B cell (primary cell): Measurements from ENCODE around the gene NOL11. TPM values are rescaled to one million over a fixed set of nuclear protein-coding genes. Genes with fewer than 3 reads are reported as not detected.
A peak's percentile ranks its signal among the peaks of the same experiment; 100 is the strongest.

ENCODE experiments used
- ATAC-seq: fragments of 200-7000 bp; cut with Tn5 transposase; one replicate; pipeline ENCODE4 v1.10.0; 2021; ENCODE audit warnings: low read depth, mild to moderate bottlenecking, moderate number of reproducible peaks, moderate library complexity
- CTCF ChIA-PET: fragments of 350-600 bp; sonication (Branson Sonifier 250); formaldehyde crosslinking; loops from one replicate; lab custom pipeline; 2021; ENCODE audit warnings: antibody characterized with exemption, inconsistent platforms; lab: Charles Lee
- POLR2A ChIA-PET: fragments of 350-600 bp; sonication (Branson Sonifier 250); formaldehyde crosslinking; loops from one replicate; lab custom pipeline; 2021; ENCODE audit warnings: antibody characterized with exemption; lab: Charles Lee
- DNase-seq: peaks from one replicate; pipeline ENCODE4 v3.0.0; 2013
- H2AFZ ChIP-seq: 2 replicates; pipeline ENCODE4 v1.6.1; 2012; ENCODE audit warnings: mild to moderate bottlenecking, low read depth, low read length; ENCODE audit not compliant: insufficient read depth, poor library complexity, severe bottlenecking
- H3K27ac ChIP-seq, 2 donors: 1 replicate in 1 of 2; 2 replicates in 1 of 2; pipeline ENCODE4 v1.5.1; 2012 to 2013; ENCODE audit warnings: low read length in 2 of 2, mild to moderate bottlenecking in 2 of 2, moderate library complexity in 1 of 2
- H3K27me3 ChIP-seq, 4 experiments: fragments of 200-600 bp in 1 of 4; sonication (generic) in 1 of 4; replicated peaks in 1 of 4; 1 replicate in 2 of 4; 2 replicates in 2 of 4; pipeline versions ENCODE4 v1.6.1 to v1.7.0; 2013 to 2016; ENCODE audit warnings: low read length in 3 of 4, mild to moderate bottlenecking in 2 of 4, mixed read lengths in 1 of 4, moderate library complexity in 1 of 4; ENCODE audit not compliant: insufficient read depth in 4 of 4, control insufficient read depth in 3 of 4; ENCODE audit errors: control extremely low read depth in 1 of 4
- H3K36me3 ChIP-seq, 2 experiments: replicated peaks in 1 of 2; 1 replicate in 1 of 2; 2 replicates in 1 of 2; pipeline versions ENCODE4 v1.6.1 to v1.7.1; 2013; ENCODE audit warnings: low read length in 1 of 2; ENCODE audit not compliant: insufficient read depth in 2 of 2, control insufficient read depth in 1 of 2; ENCODE audit errors: control extremely low read depth in 1 of 2, extremely low read depth in 1 of 2
- H3K4me1 ChIP-seq, 2 donors: fragments of 200-600 bp in 1 of 2; sonication (generic) in 1 of 2; 1 replicate in 1 of 2; 2 replicates in 1 of 2; pipeline versions ENCODE4 v1.5.1 to v1.6.1; 2013 to 2017; ENCODE audit warnings: low read length in 2 of 2; ENCODE audit not compliant: control insufficient read depth in 2 of 2, insufficient read depth in 2 of 2
- H3K4me2 ChIP-seq: replicated peaks from 2 replicates; pipeline ENCODE3; 2012; ENCODE audit warnings: mild to moderate bottlenecking, low read depth, low read length; ENCODE audit not compliant: poor library complexity, severe bottlenecking
- H3K4me3 ChIP-seq, 5 experiments: fragments of 200-600 bp in 1 of 5; sonication (generic) in 1 of 5; 1 replicate in 3 of 5; 2 replicates in 2 of 5; pipeline versions ENCODE4 v1.5.1 to v1.7.0; 2011 to 2016; ENCODE audit warnings: low read length in 4 of 5, mild to moderate bottlenecking in 4 of 5, low read depth in 2 of 5, control low read depth in 1 of 5, moderate library complexity in 1 of 5; ENCODE audit not compliant: insufficient read depth in 1 of 5; ENCODE audit errors: control extremely low read depth in 1 of 5, extremely low read depth in 1 of 5
- H3K79me2 ChIP-seq: fragments of 200-600 bp; sonication (generic); one replicate; pipeline ENCODE4 v1.6.0; 2016; ENCODE audit warnings: low read length; ENCODE audit not compliant: control insufficient read depth, insufficient read depth
- H3K9ac ChIP-seq: fragments of 200-600 bp; sonication (generic); 2 replicates; pipeline ENCODE4 v1.6.1; 2017; ENCODE audit warnings: mild to moderate bottlenecking, low read length, moderate library complexity
- H3K9me3 ChIP-seq, 3 donors: one replicate each; pipeline versions ENCODE4 v1.6.1 to v1.7.1; 2013; ENCODE audit warnings: low read length in 2 of 3; ENCODE audit not compliant: control insufficient read depth in 2 of 3, insufficient read depth in 1 of 3; ENCODE audit errors: control extremely low read depth in 1 of 3
- H4K20me1 ChIP-seq: 2 replicates; pipeline ENCODE4 v1.6.0; 2012; ENCODE audit warnings: mild to moderate bottlenecking, low read length; ENCODE audit not compliant: insufficient read depth, control insufficient read depth, poor library complexity, severe bottlenecking
- H3K27ac Mint-ChIP-seq: one replicate; pipeline ENCODE4 v1.8.0; 2021; ENCODE audit warnings: mixed read lengths
- H3K27me3 Mint-ChIP-seq: one replicate; pipeline ENCODE4 v1.8.0; 2021; ENCODE audit warnings: mixed read lengths
- H3K4me1 Mint-ChIP-seq: one replicate; pipeline ENCODE4 v1.8.0; 2021; ENCODE audit warnings: mixed read lengths
- H3K4me3 Mint-ChIP-seq: one replicate; pipeline ENCODE4 v1.8.0; 2021; ENCODE audit warnings: mixed read lengths
- H3K9me3 Mint-ChIP-seq: one replicate; pipeline ENCODE4 v1.8.0; 2022; ENCODE audit warnings: mixed read lengths; ENCODE audit not compliant: insufficient read depth
- EZH2 ChIP-seq: IDR thresholded peaks from 2 replicates; pipeline ENCODE4 v1.6.1; 2012; ENCODE audit warnings: borderline replicate concordance, low read depth, mild to moderate bottlenecking, moderate library complexity, low read length; ENCODE audit not compliant: insufficient read depth, poor library complexity, severe bottlenecking
- WGBS: methylation state at CpG from one replicate; pipeline ENCODE4 v1.1.5; 2013; ENCODE audit warnings: missing lambda C conversion rate; ENCODE audit not compliant: insufficient coverage; 5-methylcytosine and 5-hydroxymethylcytosine counted together
- intact Hi-C: fragments of 100-400 bp; cut with micrococcal nuclease; formaldehyde crosslinking; loops from one replicate; pipeline ENCODE4 v1.10.0; 2022
- polyA plus RNA-seq: library from polyadenylated mRNA; depleted of rRNA; stranded (reverse); fragments of >200 nt; gene quantifications from 2 replicates; pipeline ENCODE4 v1.2.3, GENCODE V29; 2012
- small RNA-seq: library from RNA; depleted of rRNA; stranded (forward); fragments of <200 nt; gene quantifications from one replicate; pipeline ENCODE3, GENCODE V24; 2012; ENCODE audit warnings: low replicate concordance, low read depth; ENCODE audit not compliant: insufficient read length
- total RNA-seq, 2 donors: library from RNA; stranded (reverse); fragments of 120-200 nt in 1 of 2; gene quantifications; 1 replicate in 1 of 2; 2 replicates in 1 of 2; pipeline versions ENCODE4 v1.2.3 to v1.2.4, GENCODE V29; 2013 to 2022
- TF ChIP-seq, protein P1 (sequence below): fragments of 200-600 bp; IDR thresholded peaks from one replicate; pipeline ENCODE4 v1.8.0; 2022; ENCODE audit warnings: antibody characterized with exemption, mild to moderate bottlenecking

The NOL11 gene
- total and polyA plus RNA-seq, 2 donors (not counting 1 experiment from before 2014, with no cell fraction given), result 20.3 to 59.1 TPM

DNA sequence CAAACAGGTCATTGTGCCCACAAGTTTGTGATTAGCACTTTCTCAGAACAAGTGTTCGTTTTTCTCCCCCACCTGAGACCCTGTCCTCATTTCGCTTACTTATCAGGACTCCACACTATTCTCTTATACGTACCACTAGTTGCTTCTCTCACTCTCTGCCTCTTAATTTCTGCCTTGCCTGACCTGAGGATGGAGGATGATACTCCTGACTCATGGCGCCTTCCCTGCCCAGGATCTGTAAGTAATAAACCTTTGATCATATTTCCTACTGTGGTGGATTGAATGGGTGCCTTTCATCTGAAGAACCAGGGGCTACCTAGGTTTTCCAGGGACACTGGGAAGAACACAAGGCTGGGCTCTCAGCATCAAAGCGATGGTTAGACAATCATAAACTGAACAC lies 67.8 kb downstream of the NOL11 start:
- H3K4me1 ChIP-seq, result peaks cover 0 to 6% of the 10 kb centered on the region in 2 donors
- ChIA-PET POLR2A (no interaction called here), CTCF (no interaction called here)
- intact Hi-C loops, result no loop called here
- 92% methylated on average over 2 of the region's 5 CpGs for WGBS
- TF ChIP-seq, protein P1, sequence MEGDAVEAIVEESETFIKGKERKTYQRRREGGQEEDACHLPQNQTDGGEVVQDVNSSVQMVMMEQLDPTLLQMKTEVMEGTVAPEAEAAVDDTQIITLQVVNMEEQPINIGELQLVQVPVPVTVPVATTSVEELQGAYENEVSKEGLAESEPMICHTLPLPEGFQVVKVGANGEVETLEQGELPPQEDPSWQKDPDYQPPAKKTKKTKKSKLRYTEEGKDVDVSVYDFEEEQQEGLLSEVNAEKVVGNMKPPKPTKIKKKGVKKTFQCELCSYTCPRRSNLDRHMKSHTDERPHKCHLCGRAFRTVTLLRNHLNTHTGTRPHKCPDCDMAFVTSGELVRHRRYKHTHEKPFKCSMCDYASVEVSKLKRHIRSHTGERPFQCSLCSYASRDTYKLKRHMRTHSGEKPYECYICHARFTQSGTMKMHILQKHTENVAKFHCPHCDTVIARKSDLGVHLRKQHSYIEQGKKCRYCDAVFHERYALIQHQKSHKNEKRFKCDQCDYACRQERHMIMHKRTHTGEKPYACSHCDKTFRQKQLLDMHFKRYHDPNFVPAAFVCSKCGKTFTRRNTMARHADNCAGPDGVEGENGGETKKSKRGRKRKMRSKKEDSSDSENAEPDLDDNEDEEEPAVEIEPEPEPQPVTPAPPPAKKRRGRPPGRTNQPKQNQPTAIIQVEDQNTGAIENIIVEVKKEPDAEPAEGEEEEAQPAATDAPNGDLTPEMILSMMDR, result no peak
- no peak for TF ChIP-seq EZH2
- H3K9me3 ChIP-seq, result peaks cover 0 to 4% (median 0%) of the 10 kb centered on the region in 3 donors
- H3K9me3 Mint-ChIP-seq, result no peaks in the 10 kb centered on the region
- no peaks in the 10 kb centered on the region for H3K36me3 ChIP-seq
- H3K4me3 ChIP-seq, result no peak overlapping the region
- H3K79me2 ChIP-seq, result no peaks in the 10 kb centered on the region
- H3K4me3 Mint-ChIP-seq, result no peak overlapping the region
- peaks cover 4% of the 10 kb centered on the region for H3K4me1 Mint-ChIP-seq
- no peak overlapping the region for H3K4me2 ChIP-seq
- no peak overlapping the region for H3K27ac ChIP-seq
- no peaks in the 10 kb centered on the region for H4K20me1 ChIP-seq
- no peaks in the 10 kb centered on the region for H3K27me3 ChIP-seq
- peaks cover 4% of the 10 kb centered on the region for H3K27me3 Mint-ChIP-seq
- ATAC-seq, result no peak
- no peak overlapping the region for H3K27ac Mint-ChIP-seq
- no peak overlapping the region for H2AFZ ChIP-seq
- no peak for DNase-seq
- no peak overlapping the region for H3K9ac ChIP-seq

Small RNA genes lying within 50 kb of the gene (small RNA-seq; reads per million reads assigned to genes)
- gene SNORA38B, result 18.2 reads per million, percentile 89 among the genes with 10 or more reads in this experiment

Other genes with a start within 250 kb of the NOL11 start
- 376 and 390 TPM in 2 replicates for gene BPTF, start 107.6 kb downstream of the NOL11 start, total RNA-seq
- gene BPTF, start 107.6 kb downstream of the NOL11 start, polyA plus RNA-seq, result 71.9 and 76.0 TPM in 2 replicates